ENCODE results near the gene RNF207.
A peak's percentile ranks its signal among the peaks of the same experiment; 100 is the strongest.

DNA sequence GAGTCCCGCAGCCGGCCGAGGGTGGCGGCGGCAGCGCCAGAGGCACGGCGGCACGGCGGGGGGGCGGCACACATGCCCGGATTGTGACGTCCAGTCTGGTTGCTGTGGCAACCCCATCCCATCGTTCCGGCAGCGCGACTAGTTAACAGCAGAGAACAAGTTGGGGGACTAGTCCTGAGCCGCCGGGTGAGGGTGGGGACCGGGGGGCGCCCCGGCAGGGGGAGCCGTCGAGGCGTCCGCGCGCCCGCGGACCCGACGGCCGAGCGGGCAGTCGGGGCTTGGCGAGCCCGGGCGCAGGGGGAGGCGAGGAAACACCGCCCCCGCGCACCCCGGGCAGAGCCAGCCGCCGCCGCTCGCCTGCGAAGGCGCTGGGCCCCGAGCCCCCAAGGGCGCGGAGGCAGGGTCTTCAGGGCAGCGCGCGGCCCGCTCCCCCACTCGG lies 25.6 kb upstream of the RNF207 start, which contains the start of gene CHD5:
- TF ChIP-seq, protein P1, sequence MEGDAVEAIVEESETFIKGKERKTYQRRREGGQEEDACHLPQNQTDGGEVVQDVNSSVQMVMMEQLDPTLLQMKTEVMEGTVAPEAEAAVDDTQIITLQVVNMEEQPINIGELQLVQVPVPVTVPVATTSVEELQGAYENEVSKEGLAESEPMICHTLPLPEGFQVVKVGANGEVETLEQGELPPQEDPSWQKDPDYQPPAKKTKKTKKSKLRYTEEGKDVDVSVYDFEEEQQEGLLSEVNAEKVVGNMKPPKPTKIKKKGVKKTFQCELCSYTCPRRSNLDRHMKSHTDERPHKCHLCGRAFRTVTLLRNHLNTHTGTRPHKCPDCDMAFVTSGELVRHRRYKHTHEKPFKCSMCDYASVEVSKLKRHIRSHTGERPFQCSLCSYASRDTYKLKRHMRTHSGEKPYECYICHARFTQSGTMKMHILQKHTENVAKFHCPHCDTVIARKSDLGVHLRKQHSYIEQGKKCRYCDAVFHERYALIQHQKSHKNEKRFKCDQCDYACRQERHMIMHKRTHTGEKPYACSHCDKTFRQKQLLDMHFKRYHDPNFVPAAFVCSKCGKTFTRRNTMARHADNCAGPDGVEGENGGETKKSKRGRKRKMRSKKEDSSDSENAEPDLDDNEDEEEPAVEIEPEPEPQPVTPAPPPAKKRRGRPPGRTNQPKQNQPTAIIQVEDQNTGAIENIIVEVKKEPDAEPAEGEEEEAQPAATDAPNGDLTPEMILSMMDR (IDR thresholded peaks at IDR 0.05): peak in 1 of 4 experiments; percentile 18
- TF ChIP-seq POLR2A (IDR thresholded peaks at IDR 0.05): no peak
